Thymus (tissue), 11 donors: ENCODE results near the gene TAOK3. TPM values are rescaled to one million over a fixed set of nuclear protein-coding genes. Genes with fewer than 3 reads are reported as not detected.
"Not testable (repeated sequence)": the region's sequence is repeated elsewhere in the genome, so short reads cannot be mapped to it uniquely, and the experiment has no call there.

ENCODE experiments used
- DNase-seq, 9 donors: peaks; one replicate each; pipeline ENCODE4 v3.0.0-alpha.2; 2013; ENCODE audit warnings: low spot score in 9 of 9, low read depth in 6 of 9, missing footprints in 1 of 9
- H3K27ac ChIP-seq, 2 donors: one replicate each; pipeline ENCODE4 v1.5.1; 2013; ENCODE audit warnings: control low read depth in 1 of 2, low read depth in 1 of 2, low read length in 1 of 2, mild to moderate bottlenecking in 1 of 2, moderate library complexity in 1 of 2
- H3K27me3 ChIP-seq, 2 donors: one replicate each; pipeline ENCODE4 v1.5.1; 2013; ENCODE audit warnings: low read length in 1 of 2; ENCODE audit not compliant: control insufficient read depth in 2 of 2, insufficient read depth in 1 of 2
- H3K36me3 ChIP-seq, 2 donors: one replicate each; pipeline ENCODE4 v1.5.1; 2013; ENCODE audit warnings: low read length in 1 of 2, mild to moderate bottlenecking in 1 of 2, moderate library complexity in 1 of 2; ENCODE audit not compliant: control insufficient read depth in 2 of 2, insufficient read depth in 2 of 2
- H3K4me1 ChIP-seq, 2 donors: one replicate each; pipeline ENCODE4 v1.5.1; 2013; ENCODE audit warnings: low read length in 2 of 2; ENCODE audit not compliant: control insufficient read depth in 2 of 2, insufficient read depth in 2 of 2
- H3K4me3 ChIP-seq, 2 donors: one replicate each; pipeline ENCODE4 v1.5.1; 2013; ENCODE audit warnings: low read length in 2 of 2, control low read depth in 1 of 2, mild to moderate bottlenecking in 1 of 2
- H3K9me3 ChIP-seq, 2 donors: one replicate each; pipeline ENCODE4 v1.5.1; 2013; ENCODE audit warnings: low read length in 1 of 2, mild to moderate bottlenecking in 1 of 2; ENCODE audit not compliant: control insufficient read depth in 2 of 2, insufficient read depth in 1 of 2
- WGBS: extraction: QIAGEN DNeasy Blood & Tissue Kit; methylation state at CpG from one replicate; pipeline ENCODE4 v1.1.7; 2013; 5-methylcytosine and 5-hydroxymethylcytosine counted together
- polyA plus RNA-seq: library from polyadenylated mRNA; stranded (reverse); fragments of 200-250 nt; gene quantifications from one replicate; pipeline ENCODE4 v1.2.3, GENCODE V29; 2013
- total RNA-seq: library from RNA; stranded (reverse); fragments of 120-200 nt; gene quantifications from one replicate; pipeline ENCODE4 v1.2.4, GENCODE V29; 2013
- donor health status: healthy.

Gene TAOK3
- total and polyA plus RNA-seq, 2 donors, result 16.8 to 35.4 TPM

- H3K27me3 ChIP-seq, result no peaks in the 10 kb centered on the region
- H3K27ac ChIP-seq, result no peak overlapping the region
- no peaks in the 10 kb centered on the region for H3K36me3 ChIP-seq
- H3K4me3 ChIP-seq, result no peak overlapping the region
- no peaks in the 10 kb centered on the region for H3K9me3 ChIP-seq
- 97% methylated on average over 3 of the region's 3 CpGs for WGBS
- no peak for DNase-seq
- H3K4me1 ChIP-seq, result no peaks in the 10 kb centered on the region
Observed at GRCh38 chr12:118319627-118320026, 53.1 kb downstream of the TAOK3 start.

GRCh38 chr12:118318744-118319143 lies 54.0 kb downstream of the TAOK3 start:
- no peak overlapping the region for H3K4me3 ChIP-seq
- H3K27ac ChIP-seq, result no peak overlapping the region
- H3K4me1 ChIP-seq, result no peaks in the 10 kb centered on the region
- H3K9me3 ChIP-seq, result no peaks in the 10 kb centered on the region
- H3K36me3 ChIP-seq, result no peaks in the 10 kb centered on the region
- 97% methylated on average over 1 of the region's 1 CpG for WGBS
- H3K27me3 ChIP-seq, result no peaks in the 10 kb centered on the region
- no peak for DNase-seq

GRCh38 chr12:118317729-118318128 lies 55.0 kb downstream of the TAOK3 start:
- Histone ChIP-seq H3K4me1 (no peaks in the 10 kb centered on the region), H3K36me3 (no peaks in the 10 kb centered on the region), H3K9me3 (no peaks in the 10 kb centered on the region), H3K27me3 (no peaks in the 10 kb centered on the region), H3K4me3 (no peak overlapping the region), H3K27ac (no peak overlapping the region)
- DNase-seq, result no peak
- 100% methylated on average over 1 of the region's 1 CpG for WGBS

- H3K27me3 ChIP-seq, result no peaks in the 10 kb centered on the region
- H3K27ac ChIP-seq, result no peak overlapping the region
- no peak for DNase-seq
- H3K9me3 ChIP-seq, result no peaks in the 10 kb centered on the region
- H3K36me3 ChIP-seq, result no peaks in the 10 kb centered on the region
- H3K4me3 ChIP-seq, result no peak overlapping the region
- no peaks in the 10 kb centered on the region for H3K4me1 ChIP-seq
Observed at GRCh38 chr12:118315821-118316220, 56.9 kb downstream of the TAOK3 start.

GRCh38 chr12:118312578-118312977 lies 60.1 kb downstream of the TAOK3 start:
- no peak overlapping the region for H3K4me3 ChIP-seq
- no peak for DNase-seq
- H3K9me3 ChIP-seq, result no peaks in the 10 kb centered on the region
- H3K27ac ChIP-seq, result no peak overlapping the region
- 72% methylated on average over 1 of the region's 1 CpG for WGBS
- no peaks in the 10 kb centered on the region for H3K27me3 ChIP-seq
- no peaks in the 10 kb centered on the region for H3K36me3 ChIP-seq
- H3K4me1 ChIP-seq, result no peaks in the 10 kb centered on the region

- Histone ChIP-seq H3K4me3 (no peak overlapping the region), H3K9me3 (no peaks in the 10 kb centered on the region), H3K36me3 (no peaks in the 10 kb centered on the region), H3K4me1 (no peaks in the 10 kb centered on the region), H3K27ac (no peak overlapping the region), H3K27me3 (no peaks in the 10 kb centered on the region)
- DNase-seq, result no peak
- 49% methylated on average over 2 of the region's 2 CpGs for WGBS
Observed at GRCh38 chr12:118311666-118312065, 61.0 kb downstream of the TAOK3 start.

GRCh38 chr12:118310320-118310719 lies 62.4 kb downstream of the TAOK3 start:
- Histone ChIP-seq H3K4me1 (no peaks in the 10 kb centered on the region), H3K27ac (no peak overlapping the region), H3K4me3 (no peak overlapping the region), H3K27me3 (no peaks in the 10 kb centered on the region), H3K9me3 (no peaks in the 10 kb centered on the region), H3K36me3 (no peaks in the 10 kb centered on the region)
- DNase-seq, result no peak

- WGBS, result 61% methylated on average over 4 of the region's 4 CpGs
- not testable (repeated sequence) for DNase-seq, H3K9me3 ChIP-seq, H3K27me3 ChIP-seq, H3K4me1 ChIP-seq, H3K36me3 ChIP-seq, H3K4me3 ChIP-seq, H3K27ac ChIP-seq
Observed at GRCh38 chr12:118308006-118308405, 64.7 kb downstream of the TAOK3 start.

- Histone ChIP-seq H3K4me3 (no peak overlapping the region), H3K36me3 (no peaks in the 10 kb centered on the region), H3K9me3 (no peaks in the 10 kb centered on the region), H3K27me3 (no peaks in the 10 kb centered on the region), H3K4me1 (no peaks in the 10 kb centered on the region), H3K27ac (no peak overlapping the region)
- no peak for DNase-seq
- 64% methylated on average over 8 of the region's 8 CpGs for WGBS
Observed at GRCh38 chr12:118307069-118307954, 65.4 kb downstream of the TAOK3 start.
